Measurements from ENCODE around the gene PLEKHH1.

The PLEKHH1 gene

DNA sequence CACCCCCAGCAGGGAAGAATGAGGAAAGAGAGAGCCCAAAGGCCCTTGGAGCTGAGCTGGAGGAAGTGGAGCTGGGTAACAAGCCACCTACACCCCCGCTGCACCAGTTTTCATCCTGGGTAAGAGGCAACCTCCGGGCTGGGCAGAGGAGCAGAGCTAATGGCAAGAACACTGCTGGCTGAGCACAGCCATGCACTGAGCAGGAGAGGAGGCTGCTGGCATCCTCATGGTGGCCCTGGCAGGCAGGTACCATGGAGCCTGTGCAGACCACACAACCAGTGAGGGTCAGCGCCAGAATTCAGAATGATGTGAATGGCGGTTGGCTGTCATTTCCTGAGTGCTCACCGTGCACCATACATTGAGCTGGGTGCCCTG lies 29.7 kb downstream of the PLEKHH1 start:
- Histone ChIP-seq H3K27me3 (ENCODE audit: insufficient read depth, poor library complexity, severe bottlenecking) (no peaks in the 10 kb centered on the region), H3K27ac (replicated peaks) (no peak overlapping the region), H3K4me3 (replicated peaks; ENCODE audit: insufficient read depth, low read length) (no peak overlapping the region)
- no peak for DNase-seq (ENCODE audit: low read depth in 1 of 2, low spot score in 1 of 2)
- TF ChIP-seq, protein P1, sequence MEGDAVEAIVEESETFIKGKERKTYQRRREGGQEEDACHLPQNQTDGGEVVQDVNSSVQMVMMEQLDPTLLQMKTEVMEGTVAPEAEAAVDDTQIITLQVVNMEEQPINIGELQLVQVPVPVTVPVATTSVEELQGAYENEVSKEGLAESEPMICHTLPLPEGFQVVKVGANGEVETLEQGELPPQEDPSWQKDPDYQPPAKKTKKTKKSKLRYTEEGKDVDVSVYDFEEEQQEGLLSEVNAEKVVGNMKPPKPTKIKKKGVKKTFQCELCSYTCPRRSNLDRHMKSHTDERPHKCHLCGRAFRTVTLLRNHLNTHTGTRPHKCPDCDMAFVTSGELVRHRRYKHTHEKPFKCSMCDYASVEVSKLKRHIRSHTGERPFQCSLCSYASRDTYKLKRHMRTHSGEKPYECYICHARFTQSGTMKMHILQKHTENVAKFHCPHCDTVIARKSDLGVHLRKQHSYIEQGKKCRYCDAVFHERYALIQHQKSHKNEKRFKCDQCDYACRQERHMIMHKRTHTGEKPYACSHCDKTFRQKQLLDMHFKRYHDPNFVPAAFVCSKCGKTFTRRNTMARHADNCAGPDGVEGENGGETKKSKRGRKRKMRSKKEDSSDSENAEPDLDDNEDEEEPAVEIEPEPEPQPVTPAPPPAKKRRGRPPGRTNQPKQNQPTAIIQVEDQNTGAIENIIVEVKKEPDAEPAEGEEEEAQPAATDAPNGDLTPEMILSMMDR (IDR thresholded peaks at IDR 0.05; ENCODE audit: insufficient read depth, low read length): no peak
- TF ChIP-seq, protein P2, sequence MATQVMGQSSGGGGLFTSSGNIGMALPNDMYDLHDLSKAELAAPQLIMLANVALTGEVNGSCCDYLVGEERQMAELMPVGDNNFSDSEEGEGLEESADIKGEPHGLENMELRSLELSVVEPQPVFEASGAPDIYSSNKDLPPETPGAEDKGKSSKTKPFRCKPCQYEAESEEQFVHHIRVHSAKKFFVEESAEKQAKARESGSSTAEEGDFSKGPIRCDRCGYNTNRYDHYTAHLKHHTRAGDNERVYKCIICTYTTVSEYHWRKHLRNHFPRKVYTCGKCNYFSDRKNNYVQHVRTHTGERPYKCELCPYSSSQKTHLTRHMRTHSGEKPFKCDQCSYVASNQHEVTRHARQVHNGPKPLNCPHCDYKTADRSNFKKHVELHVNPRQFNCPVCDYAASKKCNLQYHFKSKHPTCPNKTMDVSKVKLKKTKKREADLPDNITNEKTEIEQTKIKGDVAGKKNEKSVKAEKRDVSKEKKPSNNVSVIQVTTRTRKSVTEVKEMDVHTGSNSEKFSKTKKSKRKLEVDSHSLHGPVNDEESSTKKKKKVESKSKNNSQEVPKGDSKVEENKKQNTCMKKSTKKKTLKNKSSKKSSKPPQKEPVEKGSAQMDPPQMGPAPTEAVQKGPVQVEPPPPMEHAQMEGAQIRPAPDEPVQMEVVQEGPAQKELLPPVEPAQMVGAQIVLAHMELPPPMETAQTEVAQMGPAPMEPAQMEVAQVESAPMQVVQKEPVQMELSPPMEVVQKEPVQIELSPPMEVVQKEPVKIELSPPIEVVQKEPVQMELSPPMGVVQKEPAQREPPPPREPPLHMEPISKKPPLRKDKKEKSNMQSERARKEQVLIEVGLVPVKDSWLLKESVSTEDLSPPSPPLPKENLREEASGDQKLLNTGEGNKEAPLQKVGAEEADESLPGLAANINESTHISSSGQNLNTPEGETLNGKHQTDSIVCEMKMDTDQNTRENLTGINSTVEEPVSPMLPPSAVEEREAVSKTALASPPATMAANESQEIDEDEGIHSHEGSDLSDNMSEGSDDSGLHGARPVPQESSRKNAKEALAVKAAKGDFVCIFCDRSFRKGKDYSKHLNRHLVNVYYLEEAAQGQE (IDR thresholded peaks at IDR 0.05; ENCODE audit: insufficient replicate concordance, low read depth): no peak
- no peak for TF ChIP-seq POLR2AphosphoS5 (IDR thresholded peaks at IDR 0.05; ENCODE audit: low read depth)
- no peak for TF ChIP-seq SPI1 (IDR thresholded peaks at IDR 0.05; ENCODE audit: borderline replicate concordance, low read depth)
- TF ChIP-seq GABPA (IDR thresholded peaks at IDR 0.05; ENCODE audit: low read depth): no peak

DNA sequence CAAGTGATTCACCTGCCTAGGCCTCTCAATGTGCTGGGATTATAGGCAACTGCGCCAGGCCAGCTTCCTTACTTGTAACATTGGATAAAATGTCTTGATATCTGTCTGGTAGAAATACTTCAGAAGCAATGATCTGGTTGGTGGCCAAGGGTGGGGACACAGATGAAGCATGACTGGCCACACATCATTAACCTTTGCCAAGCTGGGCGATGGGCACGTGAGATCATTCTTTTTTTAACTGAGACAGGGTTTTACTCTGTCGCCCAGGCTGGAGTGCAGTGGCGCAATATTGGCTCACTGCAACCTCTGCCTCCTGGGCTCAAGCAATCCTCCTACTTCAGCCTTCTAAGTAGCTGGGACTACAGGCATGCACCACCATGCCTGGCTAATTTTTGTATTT lies 31.1 kb downstream of the PLEKHH1 start:
- TF ChIP-seq, protein P1 (IDR thresholded peaks at IDR 0.05; ENCODE audit: insufficient read depth, low read length): no peak
- no peak for TF ChIP-seq SPI1 (IDR thresholded peaks at IDR 0.05; ENCODE audit: borderline replicate concordance, low read depth)
- TF ChIP-seq GABPA (IDR thresholded peaks at IDR 0.05; ENCODE audit: low read depth): no peak
- TF ChIP-seq, protein P2 (IDR thresholded peaks at IDR 0.05; ENCODE audit: insufficient replicate concordance, low read depth): no peak
- TF ChIP-seq POLR2AphosphoS5 (IDR thresholded peaks at IDR 0.05; ENCODE audit: low read depth): no peak
- no peak overlapping the region for H3K27ac ChIP-seq (replicated peaks)
- H3K27me3 ChIP-seq (ENCODE audit: insufficient read depth, poor library complexity, severe bottlenecking): no peaks in the 10 kb centered on the region
- no peak overlapping the region for H3K4me3 ChIP-seq (replicated peaks; ENCODE audit: insufficient read depth, low read length)
- no peak for DNase-seq (ENCODE audit: low read depth in 1 of 2, low spot score in 1 of 2)

GRCh38 chr14:67566908-67567307 lies 33.8 kb downstream of the PLEKHH1 start:
- H3K27me3 ChIP-seq (ENCODE audit: insufficient read depth, poor library complexity, severe bottlenecking): no peaks in the 10 kb centered on the region
- TF ChIP-seq, protein P1 (IDR thresholded peaks at IDR 0.05; ENCODE audit: insufficient read depth, low read length): no peak
- TF ChIP-seq POLR2AphosphoS5 (IDR thresholded peaks at IDR 0.05; ENCODE audit: low read depth): no peak
- TF ChIP-seq, protein P2 (IDR thresholded peaks at IDR 0.05; ENCODE audit: insufficient replicate concordance, low read depth): no peak
- TF ChIP-seq GABPA (IDR thresholded peaks at IDR 0.05; ENCODE audit: low read depth): no peak
- TF ChIP-seq SPI1 (IDR thresholded peaks at IDR 0.05; ENCODE audit: borderline replicate concordance, low read depth): no peak
- DNase-seq (ENCODE audit: low read depth in 1 of 2, low spot score in 1 of 2): no peak
- H3K4me3 ChIP-seq (replicated peaks; ENCODE audit: insufficient read depth, low read length): no peak overlapping the region
- no peak overlapping the region for H3K27ac ChIP-seq (replicated peaks)

All from HL-60 (cell line).